Type B pancreatic cell (in vitro differentiated cells): ENCODE measurements around the gene SHQ1. TPM values are rescaled to one million over a fixed set of nuclear protein-coding genes. Genes with fewer than 3 reads are reported as not detected.
A peak's percentile ranks its signal among the peaks of the same experiment; 100 is the strongest.

Source experiments
- DNase-seq: peaks from one replicate; pipeline ENCODE4 v3.0.0; 2021; ENCODE audit warnings: mixed read lengths; ENCODE audit not compliant: unreplicated experiment; ENCODE audit errors: extremely low spot score
- H3K27ac Mint-ChIP-seq: 2 replicates; pipeline ENCODE4 v1.8.0; 2021; ENCODE audit warnings: mild to moderate bottlenecking, mixed read lengths
- H3K27me3 Mint-ChIP-seq: 2 replicates; pipeline ENCODE4 v1.8.0; 2021; ENCODE audit warnings: mixed read lengths
- H3K36me3 Mint-ChIP-seq: 2 replicates; pipeline ENCODE4 v1.8.0; 2021; ENCODE audit warnings: mixed read lengths
- H3K4me1 Mint-ChIP-seq: one replicate; pipeline ENCODE4 v1.8.0; 2021; ENCODE audit warnings: mixed read lengths; ENCODE audit not compliant: unreplicated experiment
- H3K4me3 Mint-ChIP-seq: 2 replicates; pipeline ENCODE4 v1.8.0; 2021; ENCODE audit warnings: mild to moderate bottlenecking, mixed read lengths
- H3K9me3 Mint-ChIP-seq: 2 replicates; pipeline ENCODE4 v1.8.0; 2021; ENCODE audit warnings: mixed read lengths
- total RNA-seq: library from RNA; stranded (reverse); gene quantifications from 2 replicates; pipeline ENCODE4 v1.2.1, GENCODE V29; 2021; ENCODE audit warnings: low replicate concordance
- TF ChIP-seq, protein P1 (sequence below): fragments of 200-600 bp; sonication (generic); conservative IDR thresholded peaks from 2 replicates; pipeline ENCODE4 v1.5.0; 2021; ENCODE audit warnings: antibody characterized with exemption, mild to moderate bottlenecking

The SHQ1 gene
- total RNA-seq, 1 donor from 2014 or later: 22.9 TPM

DNA sequence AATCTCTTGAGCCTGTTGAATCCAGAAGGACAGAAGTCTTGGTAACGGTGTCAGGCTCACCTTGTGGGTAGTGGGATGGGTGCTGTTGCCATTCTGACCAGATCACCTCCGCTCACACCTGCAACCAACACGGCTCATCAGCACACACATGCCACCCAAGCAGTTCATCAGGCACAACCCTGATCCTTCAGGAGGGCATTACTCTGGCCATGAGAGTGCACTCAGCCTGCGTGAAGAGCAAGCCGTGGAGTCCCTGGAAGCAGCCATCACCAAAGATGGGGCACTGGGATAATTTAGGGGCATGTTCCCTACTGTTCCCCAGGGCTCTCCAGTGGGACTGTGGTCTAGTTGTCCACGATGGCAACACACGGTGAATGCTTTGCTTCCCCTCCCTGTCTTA lies 120.5 kb downstream of the SHQ1 start:
- Mint-ChIP-seq H3K36me3 (peaks cover 4% of the 10 kb centered on the region), H3K4me3 (no peak overlapping the region), H3K27ac (no peak overlapping the region), H3K4me1 (peaks cover 18% of the 10 kb centered on the region), H3K27me3 (peaks cover 2% of the 10 kb centered on the region), H3K9me3 (peaks cover 5% of the 10 kb centered on the region)
- TF ChIP-seq, protein P1, sequence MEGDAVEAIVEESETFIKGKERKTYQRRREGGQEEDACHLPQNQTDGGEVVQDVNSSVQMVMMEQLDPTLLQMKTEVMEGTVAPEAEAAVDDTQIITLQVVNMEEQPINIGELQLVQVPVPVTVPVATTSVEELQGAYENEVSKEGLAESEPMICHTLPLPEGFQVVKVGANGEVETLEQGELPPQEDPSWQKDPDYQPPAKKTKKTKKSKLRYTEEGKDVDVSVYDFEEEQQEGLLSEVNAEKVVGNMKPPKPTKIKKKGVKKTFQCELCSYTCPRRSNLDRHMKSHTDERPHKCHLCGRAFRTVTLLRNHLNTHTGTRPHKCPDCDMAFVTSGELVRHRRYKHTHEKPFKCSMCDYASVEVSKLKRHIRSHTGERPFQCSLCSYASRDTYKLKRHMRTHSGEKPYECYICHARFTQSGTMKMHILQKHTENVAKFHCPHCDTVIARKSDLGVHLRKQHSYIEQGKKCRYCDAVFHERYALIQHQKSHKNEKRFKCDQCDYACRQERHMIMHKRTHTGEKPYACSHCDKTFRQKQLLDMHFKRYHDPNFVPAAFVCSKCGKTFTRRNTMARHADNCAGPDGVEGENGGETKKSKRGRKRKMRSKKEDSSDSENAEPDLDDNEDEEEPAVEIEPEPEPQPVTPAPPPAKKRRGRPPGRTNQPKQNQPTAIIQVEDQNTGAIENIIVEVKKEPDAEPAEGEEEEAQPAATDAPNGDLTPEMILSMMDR: no peak
- DNase-seq: no peak

DNA sequence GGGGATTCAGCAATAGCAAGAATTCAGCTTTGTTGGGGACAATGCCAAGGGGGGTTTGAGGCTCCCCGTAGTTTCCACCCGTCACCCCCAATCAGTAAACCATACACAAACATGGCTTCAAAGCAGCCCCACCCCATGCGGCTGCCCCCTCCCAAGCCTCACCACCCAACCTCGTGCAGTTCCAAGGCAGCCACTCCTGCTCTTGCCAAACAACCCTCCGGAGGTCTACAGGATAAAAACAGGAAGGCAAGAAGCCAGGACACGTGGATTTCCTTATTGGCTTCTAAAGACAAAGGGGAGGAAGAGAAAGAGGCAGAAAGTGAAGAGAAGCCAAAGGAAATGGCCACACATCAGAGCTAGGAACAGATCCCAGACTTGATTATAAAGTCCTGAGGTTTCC lies 121.1 kb downstream of the SHQ1 start:
- Mint-ChIP-seq H3K27me3 (peaks cover 2% of the 10 kb centered on the region), H3K4me3 (no peak overlapping the region), H3K36me3 (peaks cover 4% of the 10 kb centered on the region), H3K4me1 (peaks cover 18% of the 10 kb centered on the region), H3K27ac (no peak overlapping the region), H3K9me3 (peaks cover 5% of the 10 kb centered on the region)
- DNase-seq: no peak
- TF ChIP-seq, protein P1: no peak

DNA sequence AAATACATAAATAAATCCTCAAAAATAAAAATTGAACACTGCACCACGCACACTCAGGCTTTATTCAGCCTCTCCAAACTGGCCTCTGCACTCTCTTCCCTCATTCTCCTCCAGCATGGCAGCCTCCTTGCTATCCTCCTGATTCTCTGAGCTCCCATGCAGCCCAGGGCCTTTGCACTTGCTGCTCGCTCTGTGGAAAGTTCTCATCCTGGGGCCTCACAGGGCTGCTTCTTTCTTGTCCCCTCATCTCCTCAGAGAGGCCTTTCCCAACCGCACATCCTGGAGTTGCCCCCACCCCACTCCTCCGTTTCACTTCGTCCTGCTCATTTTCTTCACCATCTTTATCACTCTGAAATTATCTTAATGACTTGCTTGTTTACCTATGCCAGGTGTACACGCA lies 123.0 kb downstream of the SHQ1 start:
- TF ChIP-seq, protein P1: no peak
- Mint-ChIP-seq H3K4me3 (no peak overlapping the region), H3K27me3 (peaks cover 2% of the 10 kb centered on the region), H3K36me3 (peaks cover 4% of the 10 kb centered on the region), H3K4me1 (peaks cover 32% of the 10 kb centered on the region), H3K9me3 (peaks cover 5% of the 10 kb centered on the region), H3K27ac (no peak overlapping the region)
- no peak for DNase-seq

DNA sequence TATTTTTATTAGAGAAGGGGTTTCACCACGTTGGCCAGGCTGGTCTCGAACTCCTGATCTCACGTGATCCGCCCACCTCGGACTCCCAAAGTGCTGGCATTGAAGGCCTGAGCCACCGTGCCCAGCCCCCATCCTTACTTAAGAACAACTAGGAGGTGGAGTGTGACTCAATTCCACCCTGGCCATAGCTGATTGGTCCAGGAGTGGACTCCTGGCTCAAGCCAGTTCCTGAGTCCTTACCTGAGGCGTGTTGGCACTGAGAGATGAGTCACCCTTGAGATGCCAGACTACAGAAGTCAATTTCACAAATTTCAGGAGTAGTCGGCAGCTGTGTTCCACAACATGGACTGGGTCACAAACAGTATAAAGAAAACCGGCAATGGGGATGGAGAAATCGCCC lies 124.2 kb downstream of the SHQ1 start:
- DNase-seq: no peak
- peaks cover 31% of the 10 kb centered on the region for H3K4me1 Mint-ChIP-seq
- TF ChIP-seq, protein P1: no peak
- peaks cover 5% of the 10 kb centered on the region for H3K9me3 Mint-ChIP-seq
- peaks cover 2% of the 10 kb centered on the region for H3K27me3 Mint-ChIP-seq
- no peak overlapping the region for H3K27ac Mint-ChIP-seq
- H3K4me3 Mint-ChIP-seq: no peak overlapping the region
- peaks cover 4% of the 10 kb centered on the region for H3K36me3 Mint-ChIP-seq

DNA sequence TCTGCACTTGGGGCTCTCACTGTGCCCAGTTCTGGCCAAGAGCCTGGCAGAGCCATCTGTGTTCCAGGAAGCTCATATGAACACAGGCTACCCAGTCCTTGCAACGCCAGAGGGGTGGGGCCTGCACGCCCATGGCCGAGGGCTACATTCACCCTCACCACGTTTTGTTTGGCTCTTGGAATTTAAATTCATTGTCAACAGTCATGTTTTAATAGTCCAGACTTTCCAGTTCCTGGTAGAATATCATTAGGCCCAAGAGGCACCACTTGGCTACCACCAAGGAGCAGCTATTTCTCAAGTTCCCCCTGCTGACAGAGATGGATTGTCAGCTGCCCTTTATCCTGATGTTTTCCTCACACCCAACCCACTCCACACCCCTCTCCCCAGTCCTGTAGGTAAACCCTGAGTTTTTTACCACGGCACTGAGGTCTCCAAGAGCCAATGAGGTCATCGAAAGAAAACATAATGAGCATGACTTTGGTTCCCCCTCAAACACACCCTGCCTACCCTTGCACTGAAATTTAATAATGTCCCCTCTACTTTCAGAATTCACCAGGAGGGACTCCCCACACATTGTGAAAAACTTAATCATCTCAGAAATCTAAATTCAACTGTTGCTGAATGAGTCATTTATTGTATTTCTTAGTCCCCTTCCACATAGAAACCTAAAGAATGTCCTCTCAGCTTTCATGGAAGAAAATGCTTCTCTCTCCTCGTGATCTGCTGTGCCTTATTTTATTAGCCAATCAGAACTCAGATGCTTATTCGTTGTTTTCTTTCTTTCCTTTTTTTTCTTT lies 125.1 kb downstream of the SHQ1 start:
- Mint-ChIP-seq H3K27ac (peak overlapping the region; percentile 96), H3K4me1 (peaks cover 24% of the 10 kb centered on the region), H3K4me3 (peak overlapping the region; percentile 66), H3K9me3 (peaks cover 5% of the 10 kb centered on the region), H3K36me3 (peaks cover 4% of the 10 kb centered on the region), H3K27me3 (no peaks in the 10 kb centered on the region)
- DNase-seq: no peak
- TF ChIP-seq, protein P1: no peak
